SKM-1 (cell line): ENCODE results near the gene SORT1.
"Not testable (repeated sequence)": the region's sequence is repeated elsewhere in the genome, so short reads cannot be mapped to it uniquely, and the experiment has no call there.

Experiments used
- DNase-seq: peaks from one replicate; lab custom pipeline; 2025; ENCODE audit not compliant: unreplicated experiment; lab: John Stamatoyannopoulos, UW

The SORT1 gene

GRCh38 chr1:109347511-109347910 lies 50.2 kb downstream of the SORT1 start:
- no peak for DNase-seq

GRCh38 chr1:109341944-109342930 lies 55.5 kb downstream of the SORT1 start:
- DNase-seq = no peak

GRCh38 chr1:109338608-109339007 lies 59.1 kb downstream of the SORT1 start:
- DNase-seq = no peak

- DNase-seq = no peak
Measured at GRCh38 chr1:109338091-109338490, 59.6 kb downstream of the SORT1 start.

GRCh38 chr1:109335091-109335490 lies 62.6 kb downstream of the SORT1 start:
- DNase-seq = no peak

- DNase-seq = no peak
Measured at GRCh38 chr1:109331113-109331512, 66.6 kb downstream of the SORT1 start.

- DNase-seq = no peak
Measured at GRCh38 chr1:109327285-109327684, 70.4 kb downstream of the SORT1 start.

- no peak for DNase-seq
Measured at GRCh38 chr1:109322974-109323373, 74.7 kb downstream of the SORT1 start.

- DNase-seq = no peak
Measured at GRCh38 chr1:109319114-109319513, 78.6 kb downstream of the SORT1 start.

GRCh38 chr1:109316506-109316905 lies 81.2 kb downstream of the SORT1 start:
- no peak for DNase-seq

GRCh38 chr1:109315288-109315687 lies 82.4 kb downstream of the SORT1 start:
- no peak for DNase-seq

- no peak for DNase-seq
Measured at GRCh38 chr1:109314795-109315194, 82.9 kb downstream of the SORT1 start.

- no peak for DNase-seq
Measured at GRCh38 chr1:109312978-109313775, 84.5 kb downstream of the SORT1 start.

- DNase-seq = no peak
Measured at GRCh38 chr1:109312246-109312645, 85.5 kb downstream of the SORT1 start.

GRCh38 chr1:109309347-109309746 lies 88.4 kb downstream of the SORT1 start:
- no peak for DNase-seq

- no peak for DNase-seq
Measured at GRCh38 chr1:109307274-109308021, 90.3 kb downstream of the SORT1 start.

- peak; percentile 23 for DNase-seq
Measured at GRCh38 chr1:109306832-109307273, 90.9 kb downstream of the SORT1 start, which contains the start of gene MYBPHL. TSS of gene MYBPHL (minus strand) at chr1:109307011. CDS start at chr1:109306991, 20 bp downstream.

- DNase-seq = not testable (repeated sequence)
Measured at GRCh38 chr1:109305991-109306390, 91.7 kb downstream of the SORT1 start.

- no peak for DNase-seq
Measured at GRCh38 chr1:109304226-109304920, 93.3 kb downstream of the SORT1 start.

- no peak for DNase-seq
Measured at GRCh38 chr1:109301874-109302273, 95.8 kb downstream of the SORT1 start.
